ENCODE results near the gene FASTKD1.
A peak's percentile ranks its signal among the peaks of the same experiment; 100 is the strongest.
"Not testable (repeated sequence)": the region's sequence is repeated elsewhere in the genome, so short reads cannot be mapped to it uniquely, and the experiment has no call there.

FASTKD1 gene

DNA sequence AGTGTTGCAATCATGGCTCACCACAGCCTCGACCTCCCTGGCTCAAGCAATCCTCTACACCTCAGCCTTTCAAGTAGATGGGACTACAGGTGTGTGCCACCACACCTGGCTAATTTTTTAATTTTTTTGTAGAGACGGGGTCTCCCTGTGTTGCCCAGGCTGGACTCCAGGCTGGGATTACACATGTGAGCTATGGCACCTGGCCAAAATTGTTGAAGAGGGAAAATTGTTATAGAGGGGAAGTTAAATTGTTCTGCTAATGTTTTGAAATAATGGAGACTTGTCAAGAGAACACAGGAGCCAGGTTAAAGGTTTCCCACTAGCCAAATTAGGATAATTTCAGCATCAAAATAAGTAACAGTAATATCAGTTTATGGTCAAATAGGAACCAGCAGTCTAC lies 35.6 kb upstream of the FASTKD1 start:
- no peak overlapping the region for H3K27ac Mint-ChIP-seq

DNA sequence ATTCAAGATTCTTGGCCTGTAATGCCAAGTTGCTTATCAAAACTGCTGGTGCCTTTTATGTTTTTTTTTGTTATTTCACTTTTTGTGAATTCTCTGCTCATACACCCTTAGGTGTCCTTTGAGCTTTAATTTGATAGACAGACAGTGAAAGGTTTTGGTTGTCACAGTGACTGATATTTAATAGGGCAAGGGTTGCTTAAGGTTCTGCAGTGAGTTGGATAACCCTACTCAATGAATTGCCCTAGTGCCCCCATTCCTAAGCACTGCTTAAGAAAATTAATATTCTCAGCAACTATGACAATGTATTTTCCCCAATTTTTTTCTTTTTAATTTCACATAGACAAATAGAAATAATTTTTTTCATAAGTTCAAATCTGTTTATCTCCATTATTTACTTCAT lies 25.9 kb upstream of the FASTKD1 start:
- no peaks in the 10 kb centered on the region for H3K4me1 Mint-ChIP-seq
- no peak overlapping the region for H3K4me3 Mint-ChIP-seq
- no peaks in the 10 kb centered on the region for H3K9me3 Mint-ChIP-seq
- TF ChIP-seq, protein P1, sequence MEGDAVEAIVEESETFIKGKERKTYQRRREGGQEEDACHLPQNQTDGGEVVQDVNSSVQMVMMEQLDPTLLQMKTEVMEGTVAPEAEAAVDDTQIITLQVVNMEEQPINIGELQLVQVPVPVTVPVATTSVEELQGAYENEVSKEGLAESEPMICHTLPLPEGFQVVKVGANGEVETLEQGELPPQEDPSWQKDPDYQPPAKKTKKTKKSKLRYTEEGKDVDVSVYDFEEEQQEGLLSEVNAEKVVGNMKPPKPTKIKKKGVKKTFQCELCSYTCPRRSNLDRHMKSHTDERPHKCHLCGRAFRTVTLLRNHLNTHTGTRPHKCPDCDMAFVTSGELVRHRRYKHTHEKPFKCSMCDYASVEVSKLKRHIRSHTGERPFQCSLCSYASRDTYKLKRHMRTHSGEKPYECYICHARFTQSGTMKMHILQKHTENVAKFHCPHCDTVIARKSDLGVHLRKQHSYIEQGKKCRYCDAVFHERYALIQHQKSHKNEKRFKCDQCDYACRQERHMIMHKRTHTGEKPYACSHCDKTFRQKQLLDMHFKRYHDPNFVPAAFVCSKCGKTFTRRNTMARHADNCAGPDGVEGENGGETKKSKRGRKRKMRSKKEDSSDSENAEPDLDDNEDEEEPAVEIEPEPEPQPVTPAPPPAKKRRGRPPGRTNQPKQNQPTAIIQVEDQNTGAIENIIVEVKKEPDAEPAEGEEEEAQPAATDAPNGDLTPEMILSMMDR (IDR thresholded peaks at IDR 0.05; ENCODE audit: unreplicated experiment in 3 of 3): no peak
- H3K27ac Mint-ChIP-seq: no peak overlapping the region
- H3K27me3 Mint-ChIP-seq (ENCODE audit: low read depth): no peaks in the 10 kb centered on the region
- peaks cover 16% of the 10 kb centered on the region for H3K36me3 Mint-ChIP-seq (ENCODE audit: low read depth)

More for the DNA sequence above, 35.6 kb upstream of the FASTKD1 start:
- no peaks in the 10 kb centered on the region for H3K9me3 Mint-ChIP-seq
- TF ChIP-seq, protein P1 (IDR thresholded peaks at IDR 0.05; ENCODE audit: unreplicated experiment in 3 of 3): no peak
- no peak overlapping the region for H3K4me3 Mint-ChIP-seq
- no peaks in the 10 kb centered on the region for H3K27me3 Mint-ChIP-seq (ENCODE audit: low read depth)
- H3K36me3 Mint-ChIP-seq (ENCODE audit: low read depth): peaks cover 78% of the 10 kb centered on the region
- H3K4me1 Mint-ChIP-seq: no peaks in the 10 kb centered on the region

DNA sequence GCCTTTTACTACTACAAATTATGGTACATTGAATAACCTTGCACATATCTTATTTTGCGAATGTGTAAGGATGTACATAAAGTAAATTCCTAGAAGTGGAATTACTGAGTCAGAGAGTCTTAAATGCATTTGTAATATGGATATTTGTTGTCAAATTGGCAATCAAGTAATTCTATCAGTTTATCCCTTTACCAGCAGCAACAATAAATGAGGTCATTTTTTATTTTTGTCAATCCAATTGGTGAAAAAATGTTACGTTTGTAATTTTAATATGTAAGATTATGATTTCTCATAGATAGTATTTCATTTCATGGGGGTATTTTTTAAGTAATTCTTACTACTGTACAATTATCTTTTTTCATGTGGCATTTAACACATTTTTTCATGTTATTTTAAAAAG lies 25.3 kb upstream of the FASTKD1 start:
- peaks cover 11% of the 10 kb centered on the region for H3K36me3 Mint-ChIP-seq (ENCODE audit: low read depth)
- H3K4me1 Mint-ChIP-seq: no peaks in the 10 kb centered on the region
- TF ChIP-seq, protein P1 (IDR thresholded peaks at IDR 0.05; ENCODE audit: unreplicated experiment in 3 of 3): no peak
- H3K27me3 Mint-ChIP-seq (ENCODE audit: low read depth): no peaks in the 10 kb centered on the region
- H3K27ac Mint-ChIP-seq: no peak overlapping the region
- H3K9me3 Mint-ChIP-seq: no peaks in the 10 kb centered on the region
- H3K4me3 Mint-ChIP-seq: no peak overlapping the region

DNA sequence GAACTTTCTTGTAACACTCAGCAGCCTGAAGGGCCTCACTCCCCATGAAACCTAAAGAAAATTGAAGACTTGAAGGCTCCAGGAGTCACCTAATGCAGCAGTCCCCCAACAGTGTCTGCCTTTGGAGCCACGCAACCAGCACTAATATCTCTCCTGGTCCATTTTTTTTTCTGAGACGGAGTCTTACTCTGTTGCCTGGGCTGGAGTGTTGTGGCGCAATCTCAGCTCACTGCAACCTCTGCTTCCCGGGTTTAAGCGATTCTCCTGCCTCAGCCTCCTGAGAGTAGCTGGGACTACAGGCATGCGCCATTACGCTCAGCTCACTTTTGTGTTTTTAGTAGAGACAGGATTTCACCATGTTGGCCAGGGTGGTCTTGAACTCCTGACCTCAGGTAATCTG lies 22.9 kb upstream of the FASTKD1 start:
- H3K36me3 Mint-ChIP-seq (ENCODE audit: low read depth); H3K27ac Mint-ChIP-seq; H3K4me3 Mint-ChIP-seq; H3K27me3 Mint-ChIP-seq (ENCODE audit: low read depth); H3K4me1 Mint-ChIP-seq; H3K9me3 Mint-ChIP-seq: not testable (repeated sequence)

DNA sequence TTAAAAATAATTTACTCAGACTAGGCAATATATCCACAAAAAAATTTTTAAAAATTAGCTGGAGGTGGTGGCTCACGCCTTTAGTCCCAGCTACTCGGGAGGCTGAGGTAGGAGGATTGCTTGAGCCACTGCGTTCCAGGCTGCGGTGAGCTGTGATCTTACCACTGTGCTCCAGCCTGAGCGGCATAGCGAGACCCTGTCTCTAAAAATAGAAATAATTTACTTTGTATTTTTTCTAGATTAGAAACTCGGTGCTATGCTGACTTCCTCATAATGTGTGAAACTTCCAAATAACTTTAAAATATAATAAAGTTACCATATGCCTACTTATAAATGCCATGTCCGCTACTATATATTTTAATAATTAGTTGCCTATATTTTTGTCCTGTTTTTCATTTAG lies 17.1 kb upstream of the FASTKD1 start:
- Mint-ChIP-seq H3K27me3 (ENCODE audit: low read depth) (no peaks in the 10 kb centered on the region), H3K4me1 (peaks cover 8% of the 10 kb centered on the region), H3K4me3 (no peak overlapping the region), H3K9me3 (no peaks in the 10 kb centered on the region), H3K27ac (no peak overlapping the region), H3K36me3 (ENCODE audit: low read depth) (peaks cover 21% of the 10 kb centered on the region)
- TF ChIP-seq, protein P1 (IDR thresholded peaks at IDR 0.05; ENCODE audit: unreplicated experiment in 3 of 3): no peak

DNA sequence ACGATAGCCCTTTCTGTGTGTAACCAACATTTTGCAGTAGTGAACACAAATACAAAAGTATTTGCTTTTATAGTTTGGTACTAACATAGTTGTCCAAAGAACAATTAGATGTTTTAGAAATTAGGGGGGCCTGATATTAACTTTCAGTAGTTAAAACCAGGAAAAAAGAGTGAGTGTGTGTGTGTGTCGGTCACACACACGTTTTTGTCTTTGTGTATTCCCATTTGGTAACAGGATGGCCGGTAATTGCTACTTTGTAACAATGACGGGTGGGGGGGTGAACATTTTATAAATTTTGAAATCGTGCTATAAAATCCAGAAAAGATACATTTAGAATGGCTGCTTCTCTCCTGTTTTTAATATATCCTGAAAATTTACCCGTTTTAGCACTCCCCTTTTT lies 12.0 kb upstream of the FASTKD1 start:
- H3K4me1 Mint-ChIP-seq: peaks cover 18% of the 10 kb centered on the region
- TF ChIP-seq, protein P1 (IDR thresholded peaks at IDR 0.05; ENCODE audit: unreplicated experiment in 3 of 3): no peak
- H3K4me3 Mint-ChIP-seq: peak overlapping the region; percentile 99 to 100 (median 100)
- peaks cover 22% of the 10 kb centered on the region for H3K36me3 Mint-ChIP-seq (ENCODE audit: low read depth)
- H3K9me3 Mint-ChIP-seq: peaks cover 6% of the 10 kb centered on the region
- no peaks in the 10 kb centered on the region for H3K27me3 Mint-ChIP-seq (ENCODE audit: low read depth)
- H3K27ac Mint-ChIP-seq: peak overlapping the region; percentile 96 to 100 (median 100)
